Testis (tissue), 3 donors: Measurements from ENCODE around the gene PPP2R2D. TPM values are rescaled to one million over a fixed set of nuclear protein-coding genes. Genes with fewer than 3 reads are reported as not detected.
A peak's percentile ranks its signal among the peaks of the same experiment; 100 is the strongest.

Experiments
- DNase-seq: peaks from one replicate; pipeline ENCODE4 v3.0.0-alpha.2; 2019
- H3K27ac ChIP-seq, 2 donors: fragments of 200-600 bp; sonication (generic); one replicate each; pipeline ENCODE4 v1.5.1; 2019
- H3K27me3 ChIP-seq: fragments of 200-600 bp; sonication (generic); one replicate; pipeline ENCODE4 v1.5.1; 2019
- H3K36me3 ChIP-seq: fragments of 200-600 bp; sonication (generic); one replicate; pipeline ENCODE4 v1.5.1; 2017; ENCODE audit warnings: low read depth; ENCODE audit errors: missing control alignments
- H3K4me1 ChIP-seq: fragments of 200-600 bp; sonication (generic); one replicate; pipeline ENCODE4 v1.5.1; 2019
- H3K4me3 ChIP-seq, 2 donors: fragments of 200-600 bp; sonication (generic); one replicate each; pipeline ENCODE4 v1.5.1; 2017 to 2019
- H3K9me3 ChIP-seq: fragments of 200-600 bp; sonication (generic); one replicate; pipeline ENCODE4 v1.5.1; 2017
- CTCF ChIP-seq, 3 experiments: fragments of 450-650 bp in 2 of 3; fragments of 200-600 bp in 1 of 3; sonication (generic) in 1 of 3; IDR thresholded peaks; one replicate each; pipeline ENCODE4 v1.5.1; 2016 to 2019; ENCODE audit warnings: antibody characterized with exemption in 3 of 3, mild to moderate bottlenecking in 2 of 3, moderate library complexity in 1 of 3
- POLR2A ChIP-seq: fragments of 450-650 bp; IDR thresholded peaks from one replicate; pipeline ENCODE4 v1.6.1; 2017; ENCODE audit warnings: antibody characterized with exemption, mild to moderate bottlenecking, moderate library complexity
- WGBS, 2 donors: methylation state at CpG; one replicate each; pipeline ENCODE4 v1.1.5; 2018; 5-methylcytosine and 5-hydroxymethylcytosine counted together
- intact Hi-C: fragments of 100-400 bp; cut with DNase I; formaldehyde crosslinking; loops from one replicate; pipeline ENCODE4 v1.15.1; 2023; ENCODE audit warnings: low total_unique reads
- polyA plus RNA-seq: library from polyadenylated mRNA; stranded (reverse); fragments of 350-450 nt; fragmentation: Illumina TruSeq; extraction: RNeasy Lipid Tissue Mini Kit (QIAGEN cat#74804); gene quantifications from one replicate; pipeline ENCODE4 v1.2.3, GENCODE V29; 2014; ENCODE audit warnings: low read depth, low replicate concordance; ENCODE audit not compliant: insufficient read depth
- total RNA-seq, 2 donors: library from RNA; depleted of rRNA; stranded (reverse); fragments of >200 nt; gene quantifications; one replicate each; pipeline ENCODE4 v1.2.3, GENCODE V29; 2016

The PPP2R2D gene
- total and polyA plus RNA-seq, 3 donors from 2014 or later: 34.9 to 49.2 (median 48.5) TPM

- no peaks in the 10 kb centered on the region for H3K36me3 ChIP-seq
- intact Hi-C loops: no loop called here
- WGBS, 2 donors: 67 to 77% methylated on average over 8 of the region's 8 CpGs
- TF ChIP-seq CTCF (IDR thresholded peaks at IDR 0.05): no peak
- no peak for TF ChIP-seq POLR2A
- H3K27me3 ChIP-seq: no peaks in the 10 kb centered on the region
- no peaks in the 10 kb centered on the region for H3K9me3 ChIP-seq
- peak; percentile 13 for DNase-seq
- peaks cover 41% of the 10 kb centered on the region for H3K4me1 ChIP-seq
- H3K4me3 ChIP-seq: no peak overlapping the region
- no peak overlapping the region for H3K27ac ChIP-seq
Measured at GRCh38 chr10:131909014-131909808, 8.4 kb downstream of the PPP2R2D start.

- no peaks in the 10 kb centered on the region for H3K36me3 ChIP-seq
- H3K4me1 ChIP-seq: peaks cover 47% of the 10 kb centered on the region
- no peak for DNase-seq
- whole genome bisulfite sequencing, 2 donors: 71 to 81% methylated on average over 11 of the region's 11 CpGs
- H3K9me3 ChIP-seq: no peaks in the 10 kb centered on the region
- no peaks in the 10 kb centered on the region for H3K27me3 ChIP-seq
- no peak overlapping the region for H3K4me3 ChIP-seq
- no peak for TF ChIP-seq POLR2A
- TF ChIP-seq CTCF (IDR thresholded peaks at IDR 0.05): no peak
- intact Hi-C loops: no loop called here
- peak overlapping the region in 1 of 2 donors; percentile 68 for H3K27ac ChIP-seq
Measured at GRCh38 chr10:131909929-131910328, 9.1 kb downstream of the PPP2R2D start.

GRCh38 chr10:131910663-131911314 is 10.0 kb downstream of the PPP2R2D start:
- Histone ChIP-seq H3K36me3 (no peaks in the 10 kb centered on the region), H3K4me3 (no peak overlapping the region), H3K4me1 (peaks cover 47% of the 10 kb centered on the region), H3K27me3 (no peaks in the 10 kb centered on the region), H3K9me3 (no peaks in the 10 kb centered on the region), H3K27ac (peak overlapping the region in 1 of 2 donors; percentile 68)
- intact Hi-C loops: no loop called here
- WGBS, 2 donors: 71 to 77% methylated on average over 12 to 15 of the region's 15 CpGs
- DNase-seq: no peak
- TF ChIP-seq CTCF (IDR thresholded peaks at IDR 0.05) (no peak), POLR2A (no peak)

GRCh38 chr10:131911451-131911850 is 10.6 kb downstream of the PPP2R2D start:
- peak; percentile 41 for DNase-seq
- Histone ChIP-seq H3K36me3 (no peaks in the 10 kb centered on the region), H3K27me3 (no peaks in the 10 kb centered on the region), H3K4me3 (no peak overlapping the region), H3K4me1 (peaks cover 43% of the 10 kb centered on the region), H3K27ac (peak overlapping the region in 1 of 2 donors; percentile 68), H3K9me3 (no peaks in the 10 kb centered on the region)
- TF ChIP-seq POLR2A (no peak), CTCF (IDR thresholded peaks at IDR 0.05) (no peak)
- 16 to 32% methylated on average over 9 of the region's 9 CpGs for WGBS, 2 donors
- intact Hi-C loops: no loop called here
